ENCODE results near the gene SLC25A13.

The SLC25A13 gene

GRCh38 chr7:96205665-96206064 lies 116.2 kb downstream of the SLC25A13 start:
- no peak for DNase-seq

DNA sequence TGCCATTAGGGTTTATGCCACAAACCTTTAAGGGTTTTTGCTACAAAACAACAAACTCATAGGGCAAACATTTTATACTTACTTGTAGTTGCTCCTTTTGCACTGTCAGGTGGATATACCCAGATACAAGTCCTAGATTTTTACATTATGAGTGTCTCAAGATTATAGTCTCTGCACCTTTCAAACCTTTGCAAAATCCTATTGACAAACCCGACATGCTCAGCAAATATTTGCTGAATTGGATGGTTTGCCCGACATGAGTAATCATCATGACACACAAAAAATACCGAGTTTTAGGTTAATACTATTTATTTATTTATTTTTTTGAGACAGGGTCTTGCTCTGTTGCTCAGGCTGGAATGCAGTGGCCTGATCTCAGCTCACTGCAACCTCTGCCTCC lies 117.3 kb downstream of the SLC25A13 start:
- DNase-seq, result no peak

GRCh38 chr7:96203786-96204185 lies 118.1 kb downstream of the SLC25A13 start:
- DNase-seq, result no peak

DNA sequence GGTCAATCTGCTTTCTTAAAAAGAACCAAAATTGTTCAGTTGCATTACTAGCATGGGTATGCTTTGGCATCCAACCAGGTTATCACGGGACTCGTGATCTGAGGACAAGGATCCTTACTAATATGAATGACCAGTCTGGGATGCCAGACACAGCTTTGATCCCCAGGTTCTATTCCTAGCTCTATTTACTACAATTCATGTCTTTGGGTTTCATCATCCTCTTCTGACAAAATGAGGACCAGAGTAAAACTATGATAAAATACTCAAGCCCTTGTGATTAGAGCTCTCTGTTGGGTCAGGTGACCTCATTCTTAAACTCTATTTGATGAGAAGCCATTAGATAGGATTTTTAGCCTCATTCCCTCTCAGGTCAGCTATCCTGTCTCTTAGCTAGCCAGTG lies 119.8 kb downstream of the SLC25A13 start:
- no peak for DNase-seq

DNA sequence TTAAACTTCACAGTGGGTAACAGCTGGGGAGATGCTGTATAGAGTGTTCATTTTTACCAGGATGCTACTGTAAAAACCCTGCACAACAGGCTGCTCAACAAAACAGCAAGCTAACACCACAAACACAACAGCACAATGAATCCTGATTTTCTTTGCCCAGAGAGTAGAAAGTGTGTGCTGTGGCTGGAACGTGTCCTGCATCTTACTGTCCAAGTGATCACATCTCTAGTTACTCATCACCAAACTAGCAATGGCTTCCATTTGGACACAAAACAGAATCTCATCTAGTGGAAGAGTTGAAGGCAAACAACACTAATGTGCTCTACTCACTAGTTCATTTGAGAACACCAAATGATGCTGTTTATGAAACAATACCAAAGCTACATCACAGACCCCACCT lies 121.2 kb downstream of the SLC25A13 start:
- no peak for DNase-seq

DNA sequence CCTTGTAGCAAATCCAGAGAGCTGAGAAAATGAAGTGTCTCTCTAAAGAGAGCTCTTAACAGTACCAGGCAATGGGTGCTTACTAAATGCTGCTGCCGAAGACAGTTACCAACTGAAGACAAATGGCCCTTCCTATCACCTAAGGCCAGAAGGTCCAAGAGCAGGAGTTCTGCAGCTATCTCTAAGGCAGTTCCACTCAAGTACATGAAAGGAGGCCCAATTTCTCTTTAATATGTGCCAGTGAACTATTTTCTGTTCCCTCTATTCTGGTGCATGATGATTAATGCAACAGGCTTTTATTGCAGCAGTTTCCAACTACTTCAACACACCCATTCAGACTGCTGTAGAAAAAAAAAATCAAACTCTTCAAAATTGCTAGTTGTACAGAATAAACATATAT lies 122.5 kb downstream of the SLC25A13 start:
- DNase-seq, result no peak

DNA sequence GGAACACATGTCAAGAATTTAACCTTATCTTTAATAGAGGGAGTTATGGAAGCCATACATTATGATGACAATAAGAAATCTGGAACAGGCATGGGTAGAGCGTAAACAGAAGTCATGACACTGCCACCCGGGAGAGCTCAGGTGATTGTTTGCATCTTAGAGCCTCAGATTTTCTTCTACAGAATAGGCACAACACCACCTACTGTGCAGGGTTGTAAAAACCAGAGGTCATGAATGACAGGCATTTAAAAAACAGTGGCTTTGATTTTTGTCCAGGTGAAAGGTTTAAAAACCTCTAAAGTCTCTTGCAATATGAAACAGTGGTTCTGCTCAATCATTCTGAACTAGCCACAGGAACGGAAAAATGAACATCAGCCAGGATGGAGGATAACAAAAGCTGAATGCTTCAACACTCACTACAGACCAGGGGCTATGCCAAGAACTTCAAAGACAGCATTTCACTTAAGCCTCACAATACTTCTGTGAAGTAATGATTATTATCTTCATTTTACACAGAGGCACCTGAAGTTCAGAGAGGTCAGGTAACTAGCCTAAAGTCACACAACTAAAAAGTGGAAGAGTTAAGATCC lies 123.8 kb downstream of the SLC25A13 start:
- DNase-seq, result no peak

DNA sequence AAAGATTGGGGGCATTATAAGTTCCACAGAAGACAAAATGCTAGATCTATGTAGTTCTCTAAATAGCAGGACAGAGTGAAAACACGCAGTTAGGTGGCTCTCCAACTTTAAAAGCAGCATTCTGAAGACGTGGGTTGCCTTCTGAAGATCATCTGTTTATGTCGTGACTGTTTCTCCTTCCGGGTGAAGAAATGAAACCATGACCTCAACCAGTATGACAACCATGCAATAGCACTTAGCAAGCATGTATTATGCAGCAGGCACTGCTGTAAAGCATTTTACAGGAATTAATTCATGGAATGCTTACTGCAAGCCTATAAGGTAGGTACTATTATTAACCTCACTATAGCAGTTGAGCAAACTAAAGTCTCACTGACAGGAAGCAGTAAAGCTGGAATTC lies 125.2 kb downstream of the SLC25A13 start:
- DNase-seq, result no peak

DNA sequence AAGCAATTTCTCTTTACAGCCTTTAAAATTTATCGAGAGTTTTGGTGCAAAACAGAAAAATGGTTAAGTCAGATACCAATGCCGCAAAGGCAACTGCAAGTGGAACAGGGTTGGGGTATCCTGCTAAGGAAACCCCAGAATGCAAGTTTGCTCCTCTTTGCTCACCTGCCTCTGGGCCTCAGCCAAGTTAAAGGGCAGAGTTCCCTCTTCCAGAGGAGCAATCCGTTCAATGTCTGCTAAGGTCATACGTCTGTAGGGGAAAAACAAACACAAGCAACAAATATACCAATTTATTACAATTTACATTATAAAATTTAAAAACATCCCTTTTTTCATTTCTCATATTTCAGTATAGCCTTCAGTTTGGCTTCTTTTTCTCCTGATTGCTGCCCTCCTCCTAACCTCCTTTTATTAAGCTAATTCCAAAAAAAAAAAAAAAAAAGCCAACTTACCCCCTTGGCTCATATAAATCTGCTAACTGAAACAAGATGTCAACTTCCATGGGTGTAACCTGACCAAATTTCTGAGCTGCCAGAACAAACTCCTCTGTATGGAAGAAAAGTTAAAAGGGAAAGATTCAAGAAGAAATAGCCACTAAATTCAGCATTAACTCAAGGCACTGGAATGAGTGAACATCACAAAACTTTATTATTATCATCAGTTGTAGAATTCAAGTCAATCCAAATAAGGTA lies 132.6 kb downstream of the SLC25A13 start:
- DNase-seq, result no peak

- peak in 11 of 56 donors; percentile 2 to 34 (median 15) for DNase-seq
Measured at GRCh38 chr7:96188591-96188991, 133.3 kb downstream of the SLC25A13 start.

DNA sequence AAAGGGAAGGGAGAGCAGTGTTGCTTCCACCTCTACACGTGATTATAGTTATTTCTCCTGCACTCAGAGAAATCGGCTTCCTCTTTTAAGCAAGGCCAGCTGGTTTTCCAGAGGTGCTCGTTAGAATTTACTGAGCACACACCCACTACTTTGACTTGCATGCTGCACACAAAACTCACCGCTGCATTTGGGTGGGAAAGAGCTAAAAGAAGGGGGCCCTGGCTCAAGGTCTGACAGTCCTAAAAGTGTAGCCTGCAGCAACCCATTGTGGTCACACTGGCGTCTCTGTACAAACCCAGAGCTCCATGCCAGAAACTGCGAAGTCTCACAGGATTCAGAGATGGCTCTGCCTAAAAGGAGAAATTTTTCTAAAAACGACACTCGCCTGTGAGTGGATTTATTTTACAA lies 133.7 kb downstream of the SLC25A13 start:
- DNase-seq, result peak in 7 of 56 donors; percentile 4 to 23 (median 14)

GRCh38 chr7:96187735-96188134 lies 134.2 kb downstream of the SLC25A13 start:
- peak in 2 of 56 donors; percentile 6 to 8 for DNase-seq

GRCh38 chr7:96184783-96185182 lies 137.1 kb downstream of the SLC25A13 start:
- DNase-seq, result no peak

- DNase-seq, result peak in 1 of 56 donors; percentile 5
Measured at GRCh38 chr7:96183163-96183670, 138.7 kb downstream of the SLC25A13 start.

GRCh38 chr7:96182424-96183158 lies 139.3 kb downstream of the SLC25A13 start:
- no peak for DNase-seq

DNA sequence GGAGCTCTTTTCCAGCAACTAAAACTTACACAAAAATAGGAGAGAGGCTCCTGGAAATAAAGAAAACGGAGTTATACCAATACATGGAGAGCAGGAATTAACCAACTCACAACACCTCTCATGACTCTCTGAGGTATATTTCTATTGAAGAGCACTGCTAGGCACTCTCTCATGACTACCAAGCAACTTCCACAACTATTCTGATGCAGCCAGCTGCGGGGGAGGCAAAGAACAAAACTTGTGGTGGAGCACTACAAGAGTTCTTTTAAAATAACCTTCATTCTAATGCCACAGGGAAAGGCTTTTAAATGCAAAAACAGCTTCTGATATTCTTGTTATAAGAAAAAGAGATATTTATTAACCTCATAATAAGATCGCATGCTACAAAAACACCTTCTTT lies 140.7 kb downstream of the SLC25A13 start:
- peak in 1 of 56 donors; percentile 7 for DNase-seq

DNA sequence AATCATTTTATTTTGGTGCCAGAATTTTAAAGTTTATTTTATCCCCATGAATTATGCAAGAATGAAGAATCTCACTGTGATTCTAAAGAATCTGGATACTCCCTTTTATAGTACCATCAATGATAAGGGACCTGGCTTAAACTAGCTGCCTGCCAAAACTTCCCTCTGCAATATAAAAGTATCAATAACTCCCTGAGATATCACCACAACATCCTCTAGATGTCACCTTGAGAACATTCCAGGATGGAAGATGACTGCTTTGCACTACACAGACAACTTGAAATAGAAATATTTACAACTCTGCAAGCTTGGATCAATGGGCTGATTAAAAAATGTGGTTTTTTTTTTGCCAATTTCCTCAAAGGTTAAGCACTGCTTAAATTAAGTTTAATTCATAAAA lies 142.1 kb downstream of the SLC25A13 start:
- no peak for DNase-seq

GRCh38 chr7:96179341-96179740 lies 142.6 kb downstream of the SLC25A13 start:
- DNase-seq, result no peak

DNA sequence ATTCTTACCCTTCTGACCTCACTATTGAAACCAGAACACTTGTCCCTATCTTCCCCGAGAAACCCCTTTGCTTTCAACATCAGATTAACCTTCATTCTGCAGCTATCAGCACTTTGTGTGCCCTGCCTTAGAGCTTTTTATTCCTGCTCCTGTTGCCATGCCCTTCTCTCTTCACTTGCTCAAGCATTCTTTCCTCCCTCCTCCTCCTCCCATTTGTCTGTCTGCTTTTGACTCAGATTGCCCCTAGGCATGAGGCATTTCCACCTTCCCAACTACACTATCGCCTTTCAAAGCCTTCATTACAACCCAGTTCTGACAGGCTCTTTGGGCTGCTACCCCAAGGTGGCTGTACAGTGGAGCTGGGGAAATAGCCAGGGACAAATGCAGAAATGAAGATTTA lies 143.3 kb downstream of the SLC25A13 start:
- DNase-seq, result no peak

DNA sequence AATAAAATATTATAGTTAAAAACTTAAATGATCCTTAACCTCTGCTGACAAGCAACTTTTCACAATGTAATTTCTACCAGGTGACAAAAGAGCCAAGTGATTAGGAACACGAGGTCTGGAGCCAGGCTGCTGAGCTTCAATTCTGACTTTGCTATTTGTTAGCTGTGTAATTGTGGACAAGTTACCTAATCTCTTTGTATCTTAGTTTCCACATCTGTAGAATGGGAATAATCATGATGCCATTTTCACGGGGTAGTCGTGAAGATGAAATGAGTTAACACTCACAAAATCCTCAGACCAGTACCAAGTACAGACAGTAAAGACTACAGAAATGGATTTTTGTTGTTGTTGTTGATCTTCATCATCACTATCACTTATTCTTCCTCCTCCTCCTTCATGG lies 144.5 kb downstream of the SLC25A13 start:
- DNase-seq, result no peak

GRCh38 chr7:96174812-96175211 lies 147.1 kb downstream of the SLC25A13 start:
- peak in 2 of 56 donors; percentile 3 to 7 for DNase-seq

DNA sequence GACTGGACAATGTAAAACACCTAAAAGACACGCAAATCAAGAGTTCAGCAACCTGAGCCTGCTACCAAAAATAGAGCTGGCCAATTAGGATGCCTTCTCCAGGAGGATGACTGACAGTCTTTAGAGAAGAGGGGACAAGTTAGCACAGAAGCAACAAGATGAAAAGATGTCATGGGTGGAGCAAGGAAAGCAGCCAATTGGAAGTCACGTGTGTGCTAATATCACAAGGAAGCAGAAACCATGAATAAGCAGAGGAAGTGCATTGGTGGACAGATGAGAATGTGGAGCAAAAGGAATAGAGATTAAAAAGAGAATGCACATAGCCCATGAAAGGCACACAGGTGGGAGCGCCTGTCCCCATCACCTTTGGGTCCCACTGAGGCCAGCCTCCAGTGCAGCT lies 148.1 kb downstream of the SLC25A13 start:
- peak in 17 of 56 donors; percentile 5 to 48 (median 9) for DNase-seq

Measured in nucleus accumbens (tissue), 56 donors.